Prostate gland (tissue), 2 donors: ENCODE measurements around the gene MPV17.

Experiments used
- POLR2A ChIP-seq: fragments of 450-650 bp; IDR thresholded peaks from one replicate; pipeline ENCODE4 v1.6.1; 2016; ENCODE audit warnings: antibody characterized with exemption, mild to moderate bottlenecking
- POLR2AphosphoS5 ChIP-seq: sonication (generic); formaldehyde crosslinking; IDR thresholded peaks from one replicate; pipeline ENCODE4 v1.6.1; 2017; ENCODE audit warnings: antibody characterized with exemption
- TF ChIP-seq, protein P1 (sequence below), 4 experiments: fragments of 200-600 bp in 2 of 4; fragments of 450-650 bp in 2 of 4; sonication (generic) in 2 of 4; IDR thresholded peaks; 1 replicate in 3 of 4; 2 replicates in 1 of 4; pipeline ENCODE4 v1.5.1; 2016 to 2019; ENCODE audit warnings: antibody characterized with exemption in 4 of 4, mild to moderate bottlenecking in 2 of 4, moderate library complexity in 2 of 4

DNA sequence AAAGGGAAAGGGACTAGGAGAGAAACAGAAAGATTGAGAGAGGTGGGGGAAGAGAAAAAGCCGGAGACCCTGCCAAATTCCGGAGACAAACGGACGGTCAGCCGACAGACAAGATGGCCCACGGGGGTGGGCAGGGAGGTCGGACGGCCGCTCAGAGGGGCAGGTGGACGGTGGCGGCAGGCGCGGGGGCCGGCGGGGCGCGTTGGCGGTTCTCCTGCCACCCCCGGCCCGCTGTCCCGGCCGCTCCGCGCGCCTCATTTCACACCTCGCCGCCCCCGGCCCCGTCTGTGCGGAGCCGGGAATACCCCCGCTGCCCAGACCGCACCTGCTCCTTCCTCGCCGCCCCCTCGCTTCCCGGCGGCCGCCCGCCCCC, 61.0 kb downstream of the MPV17 start:
- TF ChIP-seq POLR2A (no peak), POLR2AphosphoS5 (no peak)
- TF ChIP-seq, protein P1, sequence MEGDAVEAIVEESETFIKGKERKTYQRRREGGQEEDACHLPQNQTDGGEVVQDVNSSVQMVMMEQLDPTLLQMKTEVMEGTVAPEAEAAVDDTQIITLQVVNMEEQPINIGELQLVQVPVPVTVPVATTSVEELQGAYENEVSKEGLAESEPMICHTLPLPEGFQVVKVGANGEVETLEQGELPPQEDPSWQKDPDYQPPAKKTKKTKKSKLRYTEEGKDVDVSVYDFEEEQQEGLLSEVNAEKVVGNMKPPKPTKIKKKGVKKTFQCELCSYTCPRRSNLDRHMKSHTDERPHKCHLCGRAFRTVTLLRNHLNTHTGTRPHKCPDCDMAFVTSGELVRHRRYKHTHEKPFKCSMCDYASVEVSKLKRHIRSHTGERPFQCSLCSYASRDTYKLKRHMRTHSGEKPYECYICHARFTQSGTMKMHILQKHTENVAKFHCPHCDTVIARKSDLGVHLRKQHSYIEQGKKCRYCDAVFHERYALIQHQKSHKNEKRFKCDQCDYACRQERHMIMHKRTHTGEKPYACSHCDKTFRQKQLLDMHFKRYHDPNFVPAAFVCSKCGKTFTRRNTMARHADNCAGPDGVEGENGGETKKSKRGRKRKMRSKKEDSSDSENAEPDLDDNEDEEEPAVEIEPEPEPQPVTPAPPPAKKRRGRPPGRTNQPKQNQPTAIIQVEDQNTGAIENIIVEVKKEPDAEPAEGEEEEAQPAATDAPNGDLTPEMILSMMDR (IDR thresholded peaks at IDR 0.05): no peak
